Muscle layer of duodenum (tissue), 2 donors: ENCODE results near the gene FBXW4.

Experiments used
- H3K27ac ChIP-seq: one replicate; pipeline ENCODE4 v1.7.0; 2013; ENCODE audit warnings: mild to moderate bottlenecking, low read length
- H3K27me3 ChIP-seq: one replicate; pipeline ENCODE4 v1.7.0; 2013; ENCODE audit warnings: low read depth, mild to moderate bottlenecking, control low read depth, low read length
- H3K36me3 ChIP-seq, 2 donors: one replicate each; pipeline ENCODE4 v1.7.0; 2013; ENCODE audit warnings: low read length in 2 of 2, control low read depth in 1 of 2, mild to moderate bottlenecking in 1 of 2; ENCODE audit not compliant: insufficient read depth in 2 of 2, control insufficient read depth in 1 of 2
- H3K4me1 ChIP-seq, 2 donors: one replicate each; pipeline ENCODE4 v1.7.0; 2013; ENCODE audit warnings: low read length in 2 of 2, mild to moderate bottlenecking in 2 of 2, control low read depth in 1 of 2, moderate library complexity in 1 of 2; ENCODE audit not compliant: insufficient read depth in 2 of 2, control insufficient read depth in 1 of 2
- H3K4me3 ChIP-seq, 2 donors: one replicate each; pipeline ENCODE4 v1.7.0; 2013; ENCODE audit warnings: low read length in 2 of 2, low read depth in 1 of 2, mild to moderate bottlenecking in 1 of 2
- H3K9me3 ChIP-seq, 2 donors: one replicate each; pipeline ENCODE4 v1.7.0; 2013; ENCODE audit warnings: low read length in 2 of 2, control low read depth in 1 of 2, mild to moderate bottlenecking in 1 of 2; ENCODE audit not compliant: control insufficient read depth in 1 of 2
- donor health status: healthy.

Gene FBXW4

DNA sequence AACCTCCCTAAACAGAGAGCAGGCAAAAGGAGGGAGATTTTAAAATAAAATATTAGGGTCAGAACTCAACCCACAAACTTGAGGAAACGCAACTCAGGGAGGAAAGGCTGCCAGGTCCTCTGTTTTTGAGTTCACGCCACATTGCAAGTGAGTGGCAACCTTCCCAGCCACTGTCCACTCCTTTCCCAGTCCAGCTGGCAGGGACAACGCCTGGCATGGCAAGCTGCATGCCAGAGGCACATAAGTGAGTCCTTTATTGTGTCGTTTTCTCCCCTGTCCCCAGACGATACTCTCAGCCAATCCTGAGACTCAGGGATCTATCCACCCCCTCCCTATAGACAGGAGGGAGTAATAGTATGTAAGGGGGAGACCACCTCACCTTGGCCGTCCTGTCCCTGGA, 22.4 kb downstream of the FBXW4 start:
- Histone ChIP-seq H3K27me3 (no peaks in the 10 kb centered on the region), H3K4me3 (no peak overlapping the region), H3K9me3 (no peaks in the 10 kb centered on the region), H3K4me1 (no peaks in the 10 kb centered on the region), H3K27ac (no peak overlapping the region), H3K36me3 (peaks cover 64 to 82% of the 10 kb centered on the region in 2 donors)

DNA sequence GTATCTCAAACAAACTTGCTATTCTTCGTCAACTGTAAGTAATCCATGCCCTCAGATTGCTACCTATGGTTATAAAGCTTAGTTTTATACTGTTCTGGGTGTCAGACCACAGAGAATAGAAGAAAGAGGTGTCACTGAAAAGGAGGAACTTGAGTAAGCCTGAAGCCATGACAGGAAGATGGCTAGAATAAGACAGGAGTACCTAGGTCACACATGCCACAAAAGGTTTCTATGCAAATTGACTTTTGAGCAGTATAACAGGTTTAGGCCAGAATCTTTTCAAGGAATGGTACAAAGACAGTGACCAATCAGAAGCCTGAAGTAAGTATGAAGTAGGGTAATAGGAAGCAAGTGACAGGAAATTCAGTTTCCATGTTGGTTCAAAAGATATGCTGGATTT, 23.5 kb downstream of the FBXW4 start:
- no peak overlapping the region for H3K4me3 ChIP-seq
- H3K27me3 ChIP-seq = no peaks in the 10 kb centered on the region
- H3K27ac ChIP-seq = no peak overlapping the region
- H3K9me3 ChIP-seq = no peaks in the 10 kb centered on the region
- no peaks in the 10 kb centered on the region for H3K4me1 ChIP-seq
- peaks cover 69 to 80% of the 10 kb centered on the region in 2 donors for H3K36me3 ChIP-seq

DNA sequence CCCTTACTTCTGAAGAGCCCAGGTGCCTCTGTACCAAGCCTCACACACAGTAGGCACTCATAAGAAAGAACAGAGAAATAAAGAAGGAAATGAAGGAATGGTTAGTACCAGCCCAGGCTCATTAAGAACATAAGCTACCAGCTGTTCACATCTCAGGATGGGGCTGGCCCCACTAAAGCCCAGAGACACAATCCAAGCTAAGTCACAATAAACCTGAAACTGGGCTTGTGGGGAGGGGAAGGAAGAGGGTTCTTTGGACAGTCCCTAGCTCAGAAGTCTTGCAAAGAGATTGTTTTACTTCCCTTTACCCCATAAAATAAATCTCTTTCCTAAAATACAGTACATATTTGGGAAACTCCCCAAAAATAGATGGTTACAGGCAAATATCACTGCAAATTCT, 24.3 kb downstream of the FBXW4 start:
- Histone ChIP-seq H3K4me1 (no peaks in the 10 kb centered on the region), H3K36me3 (peaks cover 77 to 80% of the 10 kb centered on the region in 2 donors), H3K9me3 (no peaks in the 10 kb centered on the region)

DNA sequence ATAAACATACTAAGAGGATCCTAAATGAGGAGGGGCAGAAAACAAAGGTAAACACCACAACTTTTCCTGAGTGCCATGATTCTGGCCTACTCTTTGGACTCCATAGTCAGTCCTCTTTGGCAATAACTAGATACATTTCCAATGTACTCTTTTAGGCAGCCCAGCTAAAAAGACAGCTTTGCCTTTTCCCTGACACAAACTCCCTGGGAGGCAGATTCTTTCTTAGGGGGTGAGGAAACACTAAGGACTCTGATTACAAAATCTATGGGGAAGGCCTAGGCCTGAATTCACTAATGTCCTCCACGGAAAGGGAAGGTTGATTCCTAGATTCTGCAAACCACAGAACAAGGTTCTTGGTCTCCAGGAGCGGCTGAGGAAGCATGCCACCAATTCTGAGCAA, 25.8 kb downstream of the FBXW4 start:
- Histone ChIP-seq H3K36me3 (peaks cover 76 to 82% of the 10 kb centered on the region in 2 donors), H3K4me1 (no peaks in the 10 kb centered on the region), H3K9me3 (no peaks in the 10 kb centered on the region), H3K27ac (no peak overlapping the region), H3K27me3 (no peaks in the 10 kb centered on the region), H3K4me3 (no peak overlapping the region)

More for the DNA sequence above, 24.3 kb downstream of the FBXW4 start:
- no peak overlapping the region for H3K27ac ChIP-seq
- no peak overlapping the region for H3K4me3 ChIP-seq
- H3K27me3 ChIP-seq = no peaks in the 10 kb centered on the region

DNA sequence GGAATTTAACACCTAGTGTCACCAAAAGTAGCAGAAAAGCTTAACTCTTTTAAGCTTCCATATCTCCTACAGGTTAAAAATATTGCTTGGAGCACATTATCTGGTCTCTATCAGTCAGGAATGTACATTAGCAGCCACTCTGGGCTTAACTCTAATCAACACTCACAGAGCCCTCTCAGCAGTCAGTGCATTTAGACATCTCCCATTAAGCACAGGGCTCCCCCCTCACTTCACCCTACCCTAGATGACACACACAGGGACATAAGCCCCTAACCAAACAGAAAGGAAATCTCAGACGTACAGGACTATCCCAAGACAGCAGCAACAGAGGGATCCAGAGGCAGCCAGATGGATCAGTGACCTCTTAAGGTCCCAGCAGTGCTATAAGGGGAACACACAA, 26.4 kb downstream of the FBXW4 start:
- peaks cover 76 to 87% of the 10 kb centered on the region in 2 donors for H3K36me3 ChIP-seq
- H3K4me3 ChIP-seq = no peak overlapping the region
- no peaks in the 10 kb centered on the region for H3K9me3 ChIP-seq

DNA sequence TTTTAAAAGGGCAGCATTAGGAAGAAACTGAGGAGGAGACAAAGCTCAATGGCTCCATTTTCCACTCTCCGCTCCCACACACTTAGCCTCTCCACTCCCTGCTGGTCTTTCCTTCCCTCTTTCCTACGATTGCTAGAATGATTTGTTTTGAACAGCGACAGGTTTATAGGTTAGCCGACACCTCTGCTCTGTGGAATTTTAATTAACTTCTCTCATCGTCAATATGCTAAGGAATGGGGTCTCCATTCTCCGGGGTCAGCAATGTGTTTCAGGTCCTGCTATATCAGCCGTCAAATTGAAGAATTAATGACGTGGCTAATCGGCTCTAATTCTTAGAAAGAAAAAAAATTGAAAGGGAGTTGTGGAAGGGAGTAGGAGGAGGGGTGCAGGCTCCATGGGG, 28.9 kb downstream of the FBXW4 start:
- Histone ChIP-seq H3K4me1 (no peaks in the 10 kb centered on the region), H3K27ac (no peak overlapping the region), H3K27me3 (no peaks in the 10 kb centered on the region), H3K4me3 (no peak overlapping the region), H3K9me3 (no peaks in the 10 kb centered on the region), H3K36me3 (peaks cover 69 to 83% of the 10 kb centered on the region in 2 donors)

More for the DNA sequence above, 26.4 kb downstream of the FBXW4 start:
- Histone ChIP-seq H3K4me1 (no peaks in the 10 kb centered on the region), H3K27ac (no peak overlapping the region), H3K27me3 (no peaks in the 10 kb centered on the region)

DNA sequence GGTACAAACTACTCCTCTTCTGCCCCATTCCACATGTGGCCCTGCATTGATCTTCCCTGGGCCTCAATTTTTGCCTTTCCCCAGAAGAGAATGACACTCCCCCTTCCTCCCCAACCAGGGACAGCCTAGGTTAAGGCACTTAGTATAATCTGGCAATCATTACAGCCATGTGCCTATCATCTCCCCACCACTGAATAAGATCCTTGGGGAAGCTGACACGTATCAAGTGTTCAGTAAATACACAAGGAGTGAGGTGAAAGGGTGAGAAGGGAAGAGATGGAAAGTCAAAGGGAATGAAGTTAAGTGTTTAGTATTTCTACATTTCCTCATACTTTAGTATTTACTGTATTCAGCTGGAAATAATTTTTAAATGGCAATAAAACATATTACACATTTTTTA, 31.9 kb downstream of the FBXW4 start:
- Histone ChIP-seq H3K9me3 (no peaks in the 10 kb centered on the region), H3K27me3 (no peaks in the 10 kb centered on the region), H3K4me3 (no peak overlapping the region), H3K36me3 (peaks cover 44 to 85% of the 10 kb centered on the region in 2 donors), H3K27ac (no peak overlapping the region), H3K4me1 (no peaks in the 10 kb centered on the region)

DNA sequence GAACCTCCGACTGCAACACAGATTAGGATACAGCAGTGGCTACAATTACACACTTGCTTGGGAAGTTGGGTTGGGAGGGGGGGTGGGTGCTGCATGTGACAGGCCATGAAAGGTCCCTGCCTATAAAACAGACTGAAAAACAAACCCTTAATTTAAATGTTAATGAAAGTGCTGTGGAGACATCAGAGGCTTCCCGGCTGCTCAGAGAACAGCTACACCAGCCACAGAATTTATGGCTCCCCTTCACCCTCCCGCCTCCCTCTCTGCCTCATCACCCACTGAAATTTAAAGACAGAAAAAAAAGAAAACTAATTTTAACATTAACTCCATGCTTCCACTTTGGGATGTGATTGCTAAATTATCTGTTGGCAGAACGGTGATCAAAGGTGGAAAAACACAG, 34.7 kb downstream of the FBXW4 start:
- no peak overlapping the region for H3K27ac ChIP-seq
- no peaks in the 10 kb centered on the region for H3K9me3 ChIP-seq
- H3K4me3 ChIP-seq = no peak overlapping the region
- no peaks in the 10 kb centered on the region for H3K4me1 ChIP-seq
- no peaks in the 10 kb centered on the region for H3K27me3 ChIP-seq
- peaks cover 34 to 88% of the 10 kb centered on the region in 2 donors for H3K36me3 ChIP-seq

DNA sequence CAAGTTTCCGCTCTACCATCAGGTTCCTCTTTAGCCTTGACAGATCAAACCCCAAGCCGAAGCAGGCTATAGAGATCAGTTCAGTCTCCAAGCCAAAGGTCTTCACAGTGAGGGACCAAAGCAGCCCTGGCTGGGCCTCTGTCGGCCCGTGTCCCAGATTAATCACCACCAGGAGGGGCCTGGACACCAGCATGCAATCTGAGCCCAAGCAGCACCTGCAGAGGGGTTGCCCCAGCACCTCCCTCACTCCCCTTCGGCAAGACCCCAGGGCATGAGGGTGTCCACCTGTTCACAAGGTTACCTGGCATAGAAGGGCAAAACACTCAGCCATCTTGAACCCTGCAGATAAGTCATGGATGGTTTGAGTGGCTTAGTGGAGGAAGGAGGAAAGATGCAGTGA, 36.0 kb downstream of the FBXW4 start:
- Histone ChIP-seq H3K4me1 (no peaks in the 10 kb centered on the region), H3K9me3 (no peaks in the 10 kb centered on the region)

DNA sequence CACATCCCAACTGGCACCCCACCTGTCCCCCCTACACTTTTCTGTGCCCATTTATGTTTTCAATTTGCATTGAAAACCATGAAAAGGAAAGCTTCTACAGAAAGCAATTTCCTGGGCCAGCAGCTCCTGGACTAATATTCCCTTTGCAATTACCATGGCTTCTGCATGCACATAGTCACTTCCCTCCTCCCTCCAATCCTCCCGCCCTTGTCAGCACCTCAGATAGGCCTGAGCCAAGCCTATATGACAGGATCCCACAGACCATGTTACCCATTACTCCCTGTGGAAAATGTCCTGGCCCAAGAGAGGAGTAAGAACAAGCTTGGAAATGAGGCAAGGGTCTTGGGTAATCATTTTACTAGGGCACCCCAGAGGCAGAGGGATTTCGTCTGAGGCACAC, 38.1 kb downstream of the FBXW4 start:
- H3K27ac ChIP-seq = no peak overlapping the region
- no peaks in the 10 kb centered on the region for H3K9me3 ChIP-seq
- no peaks in the 10 kb centered on the region for H3K4me1 ChIP-seq
- no peaks in the 10 kb centered on the region for H3K27me3 ChIP-seq
- peaks cover 36 to 77% of the 10 kb centered on the region in 2 donors for H3K36me3 ChIP-seq
- H3K4me3 ChIP-seq = no peak overlapping the region

More for the DNA sequence above, 36.0 kb downstream of the FBXW4 start:
- Histone ChIP-seq H3K27ac (no peak overlapping the region), H3K36me3 (peaks cover 29 to 76% of the 10 kb centered on the region in 2 donors), H3K27me3 (no peaks in the 10 kb centered on the region), H3K4me3 (no peak overlapping the region)

DNA sequence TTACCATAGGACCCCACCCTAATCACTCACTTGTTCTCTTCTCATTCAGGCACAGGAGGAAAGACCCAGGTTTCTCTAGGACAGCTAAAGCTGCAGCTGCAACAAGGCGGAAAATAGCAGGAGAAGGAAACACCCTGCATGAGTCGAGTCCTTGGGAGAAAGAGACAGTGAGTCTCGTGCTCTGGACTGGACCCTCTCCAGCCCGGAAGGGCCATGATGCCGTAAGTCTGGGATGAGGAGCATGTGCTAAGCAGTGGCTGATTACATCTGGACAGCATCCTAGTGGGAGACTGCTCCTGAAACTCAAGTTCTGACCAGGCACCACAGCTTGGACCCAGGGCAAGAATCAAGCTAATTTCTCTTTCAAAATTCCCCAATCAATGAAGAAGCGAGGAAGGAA, 39.4 kb downstream of the FBXW4 start:
- Histone ChIP-seq H3K4me1 (no peaks in the 10 kb centered on the region), H3K36me3 (peaks cover 28 to 68% of the 10 kb centered on the region in 2 donors), H3K4me3 (no peak overlapping the region), H3K27me3 (no peaks in the 10 kb centered on the region), H3K27ac (no peak overlapping the region), H3K9me3 (no peaks in the 10 kb centered on the region)

DNA sequence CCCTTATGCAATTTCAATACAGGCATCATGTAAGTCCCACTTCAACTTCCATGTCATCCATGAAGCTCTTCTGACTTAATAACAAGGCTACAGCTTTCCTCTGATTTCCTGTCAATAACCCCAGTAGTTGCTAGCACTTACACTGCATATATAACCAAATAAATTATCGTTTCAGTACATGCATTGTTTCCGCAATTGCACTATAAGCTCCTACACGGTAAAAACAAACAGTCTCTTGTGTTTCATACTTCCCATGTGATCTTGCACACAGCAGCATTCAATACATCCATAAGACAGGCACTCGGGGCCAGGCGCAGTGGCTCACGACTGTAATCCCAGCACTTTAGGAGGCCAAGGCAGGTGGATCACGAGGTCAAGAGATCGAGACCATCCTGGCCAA, 41.4 kb downstream of the FBXW4 start:
- no peak overlapping the region for H3K4me3 ChIP-seq
- H3K9me3 ChIP-seq = no peaks in the 10 kb centered on the region
- H3K4me1 ChIP-seq = no peaks in the 10 kb centered on the region
- H3K27me3 ChIP-seq = no peaks in the 10 kb centered on the region
- H3K36me3 ChIP-seq = peaks cover 28 to 61% of the 10 kb centered on the region in 2 donors
- H3K27ac ChIP-seq = no peak overlapping the region
